ENCODE data around the gene SLC29A1. TPM values are rescaled to one million over a fixed set of nuclear protein-coding genes. Genes with fewer than 3 reads are reported as not detected.

The SLC29A1 gene
- total RNA-seq, 1 donor from 2014 or later: 17.3 TPM

DNA sequence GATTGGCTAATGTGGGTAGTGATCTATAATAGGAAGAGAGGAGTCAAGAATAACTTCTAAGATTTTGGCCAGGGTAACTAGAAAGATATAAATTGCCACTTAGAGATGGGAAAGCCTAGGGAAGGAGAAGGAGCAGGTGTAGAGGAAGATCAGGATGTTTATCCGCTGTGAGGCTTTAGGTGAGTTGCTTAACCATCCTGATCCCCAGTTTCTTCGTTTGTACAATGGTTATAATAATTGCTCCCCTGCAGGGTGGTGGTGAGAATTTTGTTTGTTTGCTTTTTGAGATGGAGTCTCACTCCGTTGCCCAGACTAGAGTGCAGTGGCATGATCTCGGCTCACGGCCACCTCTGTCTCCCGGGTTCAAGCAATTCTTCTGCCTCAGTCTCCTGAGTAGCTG lies 9.1 kb upstream of the SLC29A1 start:
- CTCF ChIA-PET: no interaction called here

DNA sequence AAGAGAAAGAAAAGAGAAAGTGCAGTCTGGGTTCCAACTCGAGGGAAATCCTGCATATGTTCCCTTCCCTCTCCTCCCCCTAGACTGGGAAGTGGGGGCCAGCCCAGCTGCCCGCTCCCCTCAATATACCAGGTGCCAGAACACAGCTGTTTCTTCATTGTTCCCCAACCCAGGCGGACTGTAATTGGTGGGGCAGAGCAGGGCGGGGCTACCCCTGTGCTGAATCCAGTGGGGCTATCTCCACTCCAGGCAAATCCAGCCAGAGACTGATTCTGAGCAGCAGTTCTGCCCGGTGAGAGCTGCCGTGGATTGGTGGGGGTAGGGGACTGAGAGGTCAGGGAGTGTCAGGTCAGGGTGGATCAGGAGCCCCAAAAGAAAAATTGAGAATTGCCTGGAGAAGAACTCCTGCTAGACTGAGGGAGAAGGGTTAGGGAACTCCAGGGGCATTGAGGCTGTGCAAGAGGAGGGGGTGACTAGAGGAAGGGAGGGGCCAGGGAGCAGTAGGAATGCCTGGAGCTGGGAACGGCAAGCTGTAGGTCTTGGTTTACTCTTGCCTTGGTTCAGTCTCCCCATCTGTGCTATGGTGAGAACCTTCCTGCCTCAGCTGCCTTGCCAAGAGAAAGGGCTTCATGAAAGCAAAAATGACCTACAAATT lies 6.6 kb upstream of the SLC29A1 start, which contains the start of gene MYMX:
Gene MYMX, plus strand, starts transcription at position 250 of the 655 bp plus-strand sequence. CDS start 546 bp downstream, outside the sequence.
- no peak within 1 kb of the TSS for H3K27ac Mint-ChIP-seq
- TF ChIP-seq, protein P1, sequence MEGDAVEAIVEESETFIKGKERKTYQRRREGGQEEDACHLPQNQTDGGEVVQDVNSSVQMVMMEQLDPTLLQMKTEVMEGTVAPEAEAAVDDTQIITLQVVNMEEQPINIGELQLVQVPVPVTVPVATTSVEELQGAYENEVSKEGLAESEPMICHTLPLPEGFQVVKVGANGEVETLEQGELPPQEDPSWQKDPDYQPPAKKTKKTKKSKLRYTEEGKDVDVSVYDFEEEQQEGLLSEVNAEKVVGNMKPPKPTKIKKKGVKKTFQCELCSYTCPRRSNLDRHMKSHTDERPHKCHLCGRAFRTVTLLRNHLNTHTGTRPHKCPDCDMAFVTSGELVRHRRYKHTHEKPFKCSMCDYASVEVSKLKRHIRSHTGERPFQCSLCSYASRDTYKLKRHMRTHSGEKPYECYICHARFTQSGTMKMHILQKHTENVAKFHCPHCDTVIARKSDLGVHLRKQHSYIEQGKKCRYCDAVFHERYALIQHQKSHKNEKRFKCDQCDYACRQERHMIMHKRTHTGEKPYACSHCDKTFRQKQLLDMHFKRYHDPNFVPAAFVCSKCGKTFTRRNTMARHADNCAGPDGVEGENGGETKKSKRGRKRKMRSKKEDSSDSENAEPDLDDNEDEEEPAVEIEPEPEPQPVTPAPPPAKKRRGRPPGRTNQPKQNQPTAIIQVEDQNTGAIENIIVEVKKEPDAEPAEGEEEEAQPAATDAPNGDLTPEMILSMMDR (IDR thresholded peaks at IDR 0.05): no peak
- no peaks in the 10 kb centered on the region for H3K27me3 Mint-ChIP-seq
- CTCF ChIA-PET: no interaction called here
- POLR2A ChIA-PET: interaction anchor here (0.7 to 1.0 kb wide), 2 partner anchors 30 to 1332 kb away, joined by 3 to 8 read pairs; partner anchors contain the start of gene HSP90AB1
- no peaks in the 10 kb centered on the region for H3K36me3 Mint-ChIP-seq (ENCODE audit: low read depth)
- DNase-seq (no peak), ATAC-seq (ENCODE audit: low read depth) (no peak)
- peaks cover 22% of the 10 kb centered on the region for H3K4me1 Mint-ChIP-seq
- H3K9me3 Mint-ChIP-seq: no peaks in the 10 kb centered on the region
- H3K4me3 Mint-ChIP-seq: no peak within 1 kb of the TSS
- intact Hi-C loops (cut with micrococcal nuclease): no loop called here

More for the DNA sequence above, 9.1 kb upstream of the SLC29A1 start:
- H3K27ac Mint-ChIP-seq: no peak overlapping the region
- H3K36me3 Mint-ChIP-seq (ENCODE audit: low read depth): no peaks in the 10 kb centered on the region
- DNase-seq: no peak
- H3K27me3 Mint-ChIP-seq: no peaks in the 10 kb centered on the region
- intact Hi-C loops (cut with micrococcal nuclease): no loop called here
- ATAC-seq (ENCODE audit: low read depth): no peak
- H3K4me3 Mint-ChIP-seq: no peak overlapping the region
- POLR2A ChIA-PET: no interaction called here
- H3K9me3 Mint-ChIP-seq: no peaks in the 10 kb centered on the region
- TF ChIP-seq, protein P1 (IDR thresholded peaks at IDR 0.05): no peak
- H3K4me1 Mint-ChIP-seq: peaks cover 10% of the 10 kb centered on the region

DNA sequence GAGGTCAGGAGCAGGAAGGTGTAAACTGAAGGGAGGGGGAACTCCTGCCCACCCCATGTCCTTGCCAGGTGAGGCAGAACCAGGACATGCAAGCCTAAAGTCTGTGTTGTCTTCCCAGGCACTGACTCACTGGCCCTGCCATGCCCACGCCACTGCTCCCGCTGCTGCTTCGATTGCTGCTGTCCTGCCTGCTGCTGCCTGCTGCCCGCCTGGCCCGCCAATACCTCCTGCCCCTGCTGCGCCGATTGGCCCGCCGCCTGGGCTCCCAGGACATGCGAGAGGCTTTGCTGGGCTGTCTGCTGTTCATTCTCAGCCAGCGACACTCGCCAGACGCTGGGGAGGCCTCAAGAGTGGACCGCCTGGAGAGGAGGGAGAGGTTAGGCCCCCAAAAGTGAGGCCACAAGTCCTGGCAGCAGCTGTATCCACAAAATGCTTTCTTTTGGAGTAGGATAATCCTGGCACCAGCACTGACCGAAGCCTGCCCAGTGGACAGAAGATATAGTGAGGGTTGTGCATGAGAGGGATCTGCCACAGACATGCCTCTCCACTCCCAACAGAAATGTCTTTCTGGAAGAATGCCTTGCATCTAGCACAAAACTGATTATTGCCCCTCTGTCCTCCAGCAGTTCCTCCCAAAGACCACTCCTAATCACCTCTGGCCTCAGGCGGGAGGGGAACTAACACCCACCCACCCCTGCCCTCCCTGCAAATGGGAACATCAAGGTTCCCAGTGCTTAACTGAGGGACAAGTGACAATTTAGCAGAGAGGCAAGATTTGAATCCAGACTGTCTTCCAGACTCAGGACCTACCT lies 5.9 kb upstream of the SLC29A1 start:
- Mint-ChIP-seq H3K36me3 (ENCODE audit: low read depth) (no peaks in the 10 kb centered on the region), H3K27me3 (no peaks in the 10 kb centered on the region), H3K27ac (no peak overlapping the region), H3K4me1 (peaks cover 25% of the 10 kb centered on the region), H3K4me3 (no peak overlapping the region), H3K9me3 (no peaks in the 10 kb centered on the region)
- TF ChIP-seq, protein P1 (IDR thresholded peaks at IDR 0.05): no peak
- ATAC-seq (ENCODE audit: low read depth): no peak
- ChIA-PET CTCF (no interaction called here), POLR2A (interaction anchor here (1.0 kb wide), 1 partner anchor 29 kb away, joined by 3 read pairs; the partner anchor contains the start of gene HSP90AB1)
- intact Hi-C loops (cut with micrococcal nuclease): no loop called here
- no peak for DNase-seq

DNA sequence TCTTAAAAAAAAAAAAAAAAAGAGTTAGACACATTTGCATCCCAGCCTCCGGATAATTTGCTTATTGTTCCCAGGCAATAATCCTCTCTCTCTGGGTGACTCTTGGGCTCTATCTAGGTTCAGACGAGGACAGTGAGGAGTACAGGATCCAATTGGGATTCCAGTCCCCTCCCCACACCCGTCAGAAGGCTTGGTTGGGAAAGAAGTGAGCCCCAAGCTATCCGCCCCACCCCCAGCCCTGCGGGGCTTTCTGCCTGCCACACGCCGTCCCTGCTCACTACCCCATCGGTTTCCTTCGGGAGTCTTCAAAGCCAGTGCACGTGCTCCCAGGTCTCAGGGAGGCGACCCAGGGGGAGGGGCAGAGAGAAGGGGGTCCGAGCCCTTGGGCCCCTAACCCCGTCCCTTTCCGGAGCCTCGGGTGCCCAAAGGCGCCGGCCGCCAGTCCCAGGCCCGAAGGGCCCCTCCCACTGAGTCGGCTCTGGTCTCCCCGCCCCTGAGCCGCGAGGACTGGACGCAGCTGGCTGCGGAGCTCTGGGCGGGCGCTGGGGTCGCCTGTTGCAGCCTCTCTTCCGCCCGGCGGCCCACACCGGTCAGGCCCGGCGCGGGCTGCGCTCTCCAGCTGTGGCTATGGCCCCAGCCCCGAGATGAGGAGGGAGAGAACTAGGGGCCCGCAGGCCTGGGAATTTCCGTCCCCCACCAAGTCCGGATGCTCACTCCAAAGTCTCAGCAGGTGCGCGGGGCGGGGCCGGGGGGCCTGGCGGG lies 4.2 kb upstream of the SLC29A1 start:
- ATAC-seq (ENCODE audit: low read depth): peak; percentile 46
- H3K36me3 Mint-ChIP-seq (ENCODE audit: low read depth): no peaks in the 10 kb centered on the region

More for the DNA sequence above, 4.2 kb upstream of the SLC29A1 start:
- Mint-ChIP-seq H3K4me1 (peaks cover 35% of the 10 kb centered on the region), H3K9me3 (no peaks in the 10 kb centered on the region), H3K4me3 (peak overlapping the region; percentile 80), H3K27ac (peak overlapping the region; percentile 35), H3K27me3 (no peaks in the 10 kb centered on the region)
- ChIA-PET POLR2A (interaction anchor here (0.7 to 1.7 kb wide), 6 partner anchors 18 to 1019 kb away, joined by 4 to 11 read pairs (median 6); partner anchors contain the start of genes HSP90AB1 and SLC35B2), CTCF (interaction anchor here (0.7 kb wide), 1 partner anchor 18 kb away, joined by 4 read pairs; no protein-coding TSS in a partner anchor)
- DNase-seq: peak; percentile 57
- TF ChIP-seq, protein P1 (IDR thresholded peaks at IDR 0.05): no peak
- intact Hi-C loops (cut with micrococcal nuclease): loop anchor here (1.0 kb wide), 1 partner anchor 168 kb away; the partner anchor contains the start of gene CDC5L

All from activated B cell treated with CpG ODN at 0.5 μM for 24 hours (primary cell).